Measurements from ENCODE around the gene TSPEAR. TPM values are rescaled to one million over a fixed set of nuclear protein-coding genes. Genes with fewer than 3 reads are reported as not detected.
"Not testable (repeated sequence)": the region's sequence is repeated elsewhere in the genome, so short reads cannot be mapped to it uniquely, and the experiment has no call there.

Gene TSPEAR
- polyA plus RNA-seq, 1 experiment: not detected

- TF ChIP-seq CTCF (IDR thresholded peaks at IDR 0.05; ENCODE audit: insufficient read depth, low read depth, low read length): no peak
- Histone ChIP-seq H3K4me3 (ENCODE audit: low read depth, low read length) (no peak overlapping the region), H3K27me3 (ENCODE audit: control insufficient read depth, insufficient read depth, low read length) (peaks cover 1% of the 10 kb centered on the region), H3K36me3 (ENCODE audit: control insufficient read depth, insufficient read depth, low read length) (no peaks in the 10 kb centered on the region)
- ChIA-PET CTCF (interaction anchor here (1.1 kb wide), 1 partner anchor 285 kb away, joined by 3 read pairs; no protein-coding TSS in a partner anchor), POLR2A (no interaction called here)
- DNase-seq (ENCODE audit: low read depth): no peak
Observed at GRCh38 chr21:44507673-44508425, 203.5 kb downstream of the TSPEAR start.

GRCh38 chr21:44506279-44507255 is 204.8 kb downstream of the TSPEAR start:
- CTCF ChIA-PET: interaction anchor here (0.7 to 1.5 kb wide), 2 partner anchors 40 to 287 kb away, joined by 3 to 4 read pairs; no protein-coding TSS in a partner anchor

GRCh38 chr21:44505673-44506278 is 205.6 kb downstream of the TSPEAR start:
- Histone ChIP-seq H3K27me3 (ENCODE audit: control insufficient read depth, insufficient read depth, low read length) (peaks cover 1% of the 10 kb centered on the region), H3K4me3 (ENCODE audit: low read depth, low read length) (no peak overlapping the region), H3K36me3 (ENCODE audit: control insufficient read depth, insufficient read depth, low read length) (no peaks in the 10 kb centered on the region)
- no peak for TF ChIP-seq CTCF (IDR thresholded peaks at IDR 0.05; ENCODE audit: insufficient read depth, low read depth, low read length)
- ChIA-PET POLR2A (no interaction called here), CTCF (interaction anchor here (0.7 to 1.5 kb wide), 2 partner anchors 41 to 288 kb away, joined by 3 to 4 read pairs; no protein-coding TSS in a partner anchor)
- DNase-seq (ENCODE audit: low read depth): no peak

More at GRCh38 chr21:44506279-44507255, 204.8 kb downstream of the TSPEAR start:
- POLR2A ChIA-PET: no interaction called here
- peaks cover 1% of the 10 kb centered on the region for H3K27me3 ChIP-seq (ENCODE audit: control insufficient read depth, insufficient read depth, low read length)
- TF ChIP-seq CTCF (IDR thresholded peaks at IDR 0.05; ENCODE audit: insufficient read depth, low read depth, low read length): no peak
- DNase-seq (ENCODE audit: low read depth): no peak
- no peak overlapping the region for H3K4me3 ChIP-seq (ENCODE audit: low read depth, low read length)
- H3K36me3 ChIP-seq (ENCODE audit: control insufficient read depth, insufficient read depth, low read length): no peaks in the 10 kb centered on the region

GRCh38 chr21:44503901-44504399 is 207.4 kb downstream of the TSPEAR start:
- ChIA-PET POLR2A (no interaction called here), CTCF (interaction anchor here (0.6 kb wide), 1 partner anchor 14 kb away, joined by 3 read pairs; no protein-coding TSS in a partner anchor)
- H3K4me3 ChIP-seq (ENCODE audit: low read depth, low read length): no peak overlapping the region
- TF ChIP-seq CTCF (IDR thresholded peaks at IDR 0.05; ENCODE audit: insufficient read depth, low read depth, low read length): no peak
- no peaks in the 10 kb centered on the region for H3K36me3 ChIP-seq (ENCODE audit: control insufficient read depth, insufficient read depth, low read length)
- H3K27me3 ChIP-seq (ENCODE audit: control insufficient read depth, insufficient read depth, low read length): peaks cover 1% of the 10 kb centered on the region; the same call in 1 of the 2 replicates
- DNase-seq (ENCODE audit: low read depth): no peak

GRCh38 chr21:44503006-44503889 is 208.1 kb downstream of the TSPEAR start:
- DNase-seq (ENCODE audit: low read depth); H3K4me3 ChIP-seq (ENCODE audit: low read depth, low read length); CTCF ChIA-PET; POLR2A ChIA-PET; H3K36me3 ChIP-seq (ENCODE audit: control insufficient read depth, insufficient read depth, low read length); H3K27me3 ChIP-seq (ENCODE audit: control insufficient read depth, insufficient read depth, low read length): not testable (repeated sequence)

All from BJ (cell line).